IPS-15b (cell line): ENCODE data around the gene ARHGAP22.

ENCODE experiments used
- H3K27me3 ChIP-seq: one replicate; pipeline ENCODE4 v1.6.1; 2013; ENCODE audit warnings: low read length; ENCODE audit not compliant: control insufficient read depth, insufficient read depth
- H3K36me3 ChIP-seq: one replicate; pipeline ENCODE4 v1.6.1; 2013; ENCODE audit warnings: low read length; ENCODE audit not compliant: control insufficient read depth, insufficient read depth
- H3K4me1 ChIP-seq: one replicate; pipeline ENCODE4 v1.6.1; 2013; ENCODE audit warnings: mild to moderate bottlenecking, low read length; ENCODE audit not compliant: control insufficient read depth, insufficient read depth
- H3K4me3 ChIP-seq: one replicate; pipeline ENCODE4 v1.5.1; 2013; ENCODE audit warnings: low read depth, low read length
- H3K9ac ChIP-seq: one replicate; pipeline ENCODE4 v1.6.1; 2013; ENCODE audit warnings: low read depth, mild to moderate bottlenecking, low read length
- H3K9me3 ChIP-seq: one replicate; pipeline ENCODE4 v1.6.1; 2013; ENCODE audit warnings: mild to moderate bottlenecking, low read length; ENCODE audit not compliant: control insufficient read depth, insufficient read depth

Gene ARHGAP22

GRCh38 chr10:48518986-48519385 lies 85.9 kb downstream of the ARHGAP22 start:
- Histone ChIP-seq H3K4me3 (no peak overlapping the region), H3K36me3 (no peaks in the 10 kb centered on the region), H3K4me1 (peaks cover 9% of the 10 kb centered on the region), H3K9ac (no peak overlapping the region), H3K9me3 (no peaks in the 10 kb centered on the region), H3K27me3 (no peaks in the 10 kb centered on the region)

- H3K9ac ChIP-seq, result no peak overlapping the region
Measured at GRCh38 chr10:48517911-48518811, 86.7 kb downstream of the ARHGAP22 start.

GRCh38 chr10:48517482-48517881 lies 87.4 kb downstream of the ARHGAP22 start:
- Histone ChIP-seq H3K4me1 (peaks cover 3% of the 10 kb centered on the region), H3K36me3 (no peaks in the 10 kb centered on the region), H3K27me3 (no peaks in the 10 kb centered on the region), H3K9ac (no peak overlapping the region), H3K9me3 (no peaks in the 10 kb centered on the region), H3K4me3 (no peak overlapping the region)

More at GRCh38 chr10:48517911-48518811, 86.7 kb downstream of the ARHGAP22 start:
- Histone ChIP-seq H3K4me3 (no peak overlapping the region), H3K4me1 (peaks cover 9% of the 10 kb centered on the region), H3K27me3 (no peaks in the 10 kb centered on the region), H3K9me3 (no peaks in the 10 kb centered on the region), H3K36me3 (no peaks in the 10 kb centered on the region)

- Histone ChIP-seq H3K27me3 (no peaks in the 10 kb centered on the region), H3K9ac (no peak overlapping the region), H3K36me3 (no peaks in the 10 kb centered on the region), H3K9me3 (no peaks in the 10 kb centered on the region), H3K4me1 (peaks cover 3% of the 10 kb centered on the region), H3K4me3 (no peak overlapping the region)
Measured at GRCh38 chr10:48516911-48517310, 88.0 kb downstream of the ARHGAP22 start.

GRCh38 chr10:48514916-48515315 lies 90.0 kb downstream of the ARHGAP22 start:
- Histone ChIP-seq H3K4me1 (no peaks in the 10 kb centered on the region), H3K4me3 (no peak overlapping the region), H3K9ac (no peak overlapping the region), H3K36me3 (no peaks in the 10 kb centered on the region), H3K27me3 (no peaks in the 10 kb centered on the region), H3K9me3 (no peaks in the 10 kb centered on the region)

GRCh38 chr10:48514255-48514654 lies 90.6 kb downstream of the ARHGAP22 start:
- Histone ChIP-seq H3K36me3 (no peaks in the 10 kb centered on the region), H3K4me3 (no peak overlapping the region), H3K4me1 (no peaks in the 10 kb centered on the region), H3K9me3 (no peaks in the 10 kb centered on the region), H3K9ac (no peak overlapping the region), H3K27me3 (no peaks in the 10 kb centered on the region)

GRCh38 chr10:48512861-48513260 lies 92.0 kb downstream of the ARHGAP22 start:
- no peaks in the 10 kb centered on the region for H3K9me3 ChIP-seq
- H3K4me1 ChIP-seq, result no peaks in the 10 kb centered on the region
- no peak overlapping the region for H3K9ac ChIP-seq
- H3K36me3 ChIP-seq, result no peaks in the 10 kb centered on the region
- no peaks in the 10 kb centered on the region for H3K27me3 ChIP-seq
- no peak overlapping the region for H3K4me3 ChIP-seq

GRCh38 chr10:48511875-48512231 lies 93.0 kb downstream of the ARHGAP22 start:
- no peaks in the 10 kb centered on the region for H3K36me3 ChIP-seq
- H3K4me3 ChIP-seq, result no peak overlapping the region
- H3K9me3 ChIP-seq, result no peaks in the 10 kb centered on the region
- H3K4me1 ChIP-seq, result no peaks in the 10 kb centered on the region
- H3K27me3 ChIP-seq, result no peaks in the 10 kb centered on the region
- H3K9ac ChIP-seq, result no peak overlapping the region

- Histone ChIP-seq H3K9me3 (no peaks in the 10 kb centered on the region), H3K4me3 (no peak overlapping the region), H3K36me3 (no peaks in the 10 kb centered on the region), H3K9ac (no peak overlapping the region), H3K4me1 (no peaks in the 10 kb centered on the region), H3K27me3 (no peaks in the 10 kb centered on the region)
Measured at GRCh38 chr10:48511066-48511874, 93.6 kb downstream of the ARHGAP22 start.

GRCh38 chr10:48509974-48510692 lies 94.7 kb downstream of the ARHGAP22 start:
- H3K36me3 ChIP-seq, result no peaks in the 10 kb centered on the region

More at GRCh38 chr10:48509974-48510692, 94.7 kb downstream of the ARHGAP22 start:
- Histone ChIP-seq H3K4me3 (no peak overlapping the region), H3K9me3 (no peaks in the 10 kb centered on the region), H3K9ac (no peak overlapping the region), H3K4me1 (no peaks in the 10 kb centered on the region), H3K27me3 (no peaks in the 10 kb centered on the region)
